Posterior cingulate gyrus (tissue), 11 donors: ENCODE data around the gene PPARG.
"Not testable (repeated sequence)": the region's sequence is repeated elsewhere in the genome, so short reads cannot be mapped to it uniquely, and the experiment has no call there.

Experiments
- DNase-seq, 10 donors: peaks; one replicate each; pipeline versions ENCODE4 v3.0.0 to v3.0.0-alpha.2; 2020 to 2021; ENCODE audit warnings: mixed read lengths in 3 of 10
- intact Hi-C: fragments of 100-400 bp; cut with DNase I; formaldehyde crosslinking; loops from one replicate; pipeline ENCODE4 v1.15.1; 2023

The PPARG gene

GRCh38 chr3:12470680-12471079, 181.8 kb downstream of the PPARG start:
- no peak for DNase-seq
- intact Hi-C loops = loop anchor here (10.0 kb wide), 1 partner anchor 186 kb away; the partner anchor contains the start of gene PPARG

- intact Hi-C loops = loop anchor here (10.0 kb wide), 1 partner anchor 186 kb away; the partner anchor contains the start of gene PPARG
Measured at GRCh38 chr3:12471241-12471640, 182.4 kb downstream of the PPARG start.

GRCh38 chr3:12472000-12472610, 183.2 kb downstream of the PPARG start:
- DNase-seq = no peak
- intact Hi-C loops = loop anchor here (10.0 kb wide), 1 partner anchor 187 kb away; the partner anchor contains the start of gene PPARG

More at GRCh38 chr3:12471241-12471640, 182.4 kb downstream of the PPARG start:
- DNase-seq = no peak

GRCh38 chr3:12472796-12473195, 183.9 kb downstream of the PPARG start:
- no peak for DNase-seq
- intact Hi-C loops = loop anchor here (10.0 kb wide), 1 partner anchor 188 kb away; the partner anchor contains the start of gene PPARG

- intact Hi-C loops = loop anchor here (10.0 kb wide), 1 partner anchor 189 kb away; the partner anchor contains the start of gene PPARG
- no peak for DNase-seq
Measured at GRCh38 chr3:12473511-12473910, 184.6 kb downstream of the PPARG start.

- DNase-seq = no peak
- intact Hi-C loops = loop anchor here (10.0 kb wide), 1 partner anchor 192 kb away; the partner anchor contains the start of gene PPARG
Measured at GRCh38 chr3:12476238-12476897, 187.5 kb downstream of the PPARG start.

- no peak for DNase-seq
- intact Hi-C loops = loop anchor here (10.0 kb wide), 1 partner anchor 192 kb away; the partner anchor contains the start of gene PPARG
Measured at GRCh38 chr3:12477256-12477655, 188.4 kb downstream of the PPARG start.

GRCh38 chr3:12478326-12478725, 189.5 kb downstream of the PPARG start:
- DNase-seq = no peak
- intact Hi-C loops = loop anchor here (10.0 kb wide), 1 partner anchor 194 kb away; the partner anchor contains the start of gene PPARG

GRCh38 chr3:12479198-12479597, 190.3 kb downstream of the PPARG start:
- not testable (repeated sequence) for DNase-seq
- intact Hi-C loops = loop anchor here (1.0 to 10.0 kb wide), 2 partner anchors 194 to 344 kb away; partner anchors contain the start of gene PPARG

- DNase-seq = no peak
- intact Hi-C loops = loop anchor here (1.0 to 10.0 kb wide), 4 partner anchors 195 to 635 kb away; partner anchors contain the start of genes PPARG and TAMM41
Measured at GRCh38 chr3:12479919-12480427, 191.1 kb downstream of the PPARG start.

- intact Hi-C loops = loop anchor here (5.0 to 10.0 kb wide), 2 partner anchors 291 to 639 kb away; partner anchors contain the start of gene TAMM41
Measured at GRCh38 chr3:12483410-12483809, 194.5 kb downstream of the PPARG start.

GRCh38 chr3:12483872-12484197, 195.0 kb downstream of the PPARG start:
- peak in 1 of 10 donors; percentile 14 for DNase-seq

More at GRCh38 chr3:12483410-12483809, 194.5 kb downstream of the PPARG start:
- DNase-seq = no peak

More at GRCh38 chr3:12483872-12484197, 195.0 kb downstream of the PPARG start:
- intact Hi-C loops = loop anchor here (1.0 to 10.0 kb wide), 5 partner anchors 73 to 639 kb away; partner anchors contain the start of genes MKRN2, RAF1 and TAMM41
